HG03175 (cell line): ENCODE measurements around the gene RBKS.

Experiments
- ATAC-seq: cut with Tn5 transposase; IDR thresholded peaks from one replicate; pipeline ENCODE4 v1.9.1; 2021; ENCODE audit warnings: mild to moderate bottlenecking, moderate library complexity; ENCODE audit not compliant: unreplicated experiment

Gene RBKS

GRCh38 chr2:27738349-27739057 is 151.7 kb downstream of the RBKS start:
- no peak for ATAC-seq

GRCh38 chr2:27737676-27738348 is 152.4 kb downstream of the RBKS start:
- no peak for ATAC-seq

- ATAC-seq = no peak
Measured at GRCh38 chr2:27736890-27737204, 153.3 kb downstream of the RBKS start.

DNA sequence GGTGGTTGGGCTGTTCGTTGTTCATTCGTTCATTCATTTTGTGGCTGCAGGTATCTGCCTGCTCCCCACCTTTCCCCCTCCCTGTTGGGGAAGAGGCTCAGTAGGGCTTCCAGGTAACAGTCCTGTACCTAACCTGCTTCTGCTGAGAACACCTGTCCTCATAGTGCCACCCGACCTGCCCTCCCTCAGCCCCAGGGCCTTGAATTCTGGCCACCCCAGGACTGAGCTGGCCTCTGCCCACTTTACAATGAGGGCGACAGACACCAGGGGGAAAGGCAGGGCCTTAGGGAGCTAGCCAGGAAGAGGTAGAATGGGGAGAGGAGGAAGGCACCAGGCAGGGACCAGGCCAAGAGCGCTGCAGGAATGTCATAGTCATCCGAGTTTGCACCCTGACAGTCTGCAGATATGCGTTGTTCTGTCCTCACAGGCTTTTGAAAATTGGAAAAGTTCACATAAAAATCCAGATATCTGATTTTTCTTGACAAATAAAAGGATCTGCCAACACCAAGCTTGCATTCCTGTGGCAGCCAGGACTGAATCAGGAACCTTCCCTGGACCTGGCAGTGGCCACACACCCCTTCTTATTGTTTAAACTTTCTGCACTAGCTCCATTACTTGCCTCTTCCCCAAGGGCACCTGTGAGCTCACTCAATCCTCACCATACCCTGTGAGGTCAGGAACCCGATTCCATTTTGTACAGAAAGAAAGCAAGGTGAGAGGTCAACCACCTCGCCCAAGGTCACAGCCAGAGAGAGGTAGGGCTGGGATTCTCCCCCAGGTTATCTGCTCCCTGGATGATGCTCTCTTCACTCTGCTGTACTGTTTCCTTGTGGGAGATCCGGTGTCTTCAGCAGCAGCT is 153.9 kb downstream of the RBKS start:
- ATAC-seq = no peak

DNA sequence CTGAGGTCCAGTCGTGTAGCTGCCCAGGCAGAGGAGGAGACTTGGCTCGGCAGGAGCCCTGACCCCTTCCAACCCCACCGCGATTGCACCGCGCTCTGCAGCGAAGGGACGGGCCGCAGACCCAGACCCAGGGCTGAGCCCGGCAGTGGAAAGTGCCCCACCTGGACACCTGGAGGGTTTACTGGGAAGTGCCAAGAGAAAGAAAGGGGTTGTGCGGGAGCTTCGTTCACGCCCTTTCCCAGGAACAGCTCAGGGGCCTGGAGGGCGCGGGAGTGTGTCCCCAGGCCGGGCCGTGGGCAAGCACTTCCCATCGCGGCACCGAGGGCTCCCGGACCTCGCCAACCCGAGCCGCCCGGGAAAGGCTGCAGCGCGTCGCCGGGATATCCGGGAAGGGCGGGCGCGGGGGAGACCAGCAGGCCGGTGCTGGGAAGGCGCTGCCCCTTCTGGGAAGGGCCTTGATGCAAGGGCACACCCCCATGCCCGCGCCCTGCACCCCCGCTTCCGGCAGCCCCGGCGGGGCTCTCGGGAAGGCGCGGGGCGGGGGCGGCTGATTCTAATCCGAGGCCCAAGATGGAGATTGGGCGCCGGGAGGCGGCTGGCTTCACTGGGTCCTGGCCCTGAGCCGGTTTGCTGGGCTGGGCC is 154.8 kb downstream of the RBKS start:
- ATAC-seq = no peak

- ATAC-seq = no peak
Measured at GRCh38 chr2:27734305-27734704, 155.9 kb downstream of the RBKS start.
